ENCODE data around the gene KCNAB2. TPM values are rescaled to one million over a fixed set of nuclear protein-coding genes. Genes with fewer than 3 reads are reported as not detected.

Gene KCNAB2
- total RNA-seq, 1 donor from 2014 or later, result 7.2 TPM

DNA sequence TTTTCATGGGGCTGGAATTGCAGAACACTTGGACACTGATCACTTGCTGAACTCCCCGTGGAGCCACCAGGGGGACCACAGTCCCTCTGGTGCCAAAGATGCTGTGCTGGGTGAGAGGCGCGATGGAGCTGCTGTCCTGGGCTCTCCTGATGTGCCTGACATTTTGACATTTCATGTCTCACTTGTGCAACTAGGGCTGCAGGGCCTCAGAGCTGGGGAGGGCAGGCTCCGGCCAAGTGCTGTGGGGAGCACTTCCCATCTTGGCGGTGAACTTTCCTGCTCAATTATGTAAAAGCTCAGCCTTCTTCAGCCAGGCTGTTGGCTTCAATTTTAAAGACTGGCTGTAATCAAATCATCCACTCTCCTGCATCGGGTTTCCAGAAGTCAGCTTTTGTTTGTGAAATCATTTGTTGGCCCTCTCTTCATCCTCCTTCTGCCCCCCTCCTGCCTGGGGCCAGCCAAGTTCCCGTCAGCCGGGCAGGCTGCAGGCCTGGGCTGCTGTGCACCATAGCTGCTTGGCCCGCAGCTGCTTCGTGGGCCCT lies 36.8 kb downstream of the KCNAB2 start:
- Mint-ChIP-seq H3K27ac (no peak overlapping the region), H3K9me3 (no peaks in the 10 kb centered on the region), H3K4me3 (no peak overlapping the region), H3K27me3 (peaks cover 14% of the 10 kb centered on the region), H3K36me3 (no peaks in the 10 kb centered on the region), H3K4me1 (ENCODE audit: unreplicated experiment) (peaks cover 13% of the 10 kb centered on the region)
- TF ChIP-seq, protein P1, sequence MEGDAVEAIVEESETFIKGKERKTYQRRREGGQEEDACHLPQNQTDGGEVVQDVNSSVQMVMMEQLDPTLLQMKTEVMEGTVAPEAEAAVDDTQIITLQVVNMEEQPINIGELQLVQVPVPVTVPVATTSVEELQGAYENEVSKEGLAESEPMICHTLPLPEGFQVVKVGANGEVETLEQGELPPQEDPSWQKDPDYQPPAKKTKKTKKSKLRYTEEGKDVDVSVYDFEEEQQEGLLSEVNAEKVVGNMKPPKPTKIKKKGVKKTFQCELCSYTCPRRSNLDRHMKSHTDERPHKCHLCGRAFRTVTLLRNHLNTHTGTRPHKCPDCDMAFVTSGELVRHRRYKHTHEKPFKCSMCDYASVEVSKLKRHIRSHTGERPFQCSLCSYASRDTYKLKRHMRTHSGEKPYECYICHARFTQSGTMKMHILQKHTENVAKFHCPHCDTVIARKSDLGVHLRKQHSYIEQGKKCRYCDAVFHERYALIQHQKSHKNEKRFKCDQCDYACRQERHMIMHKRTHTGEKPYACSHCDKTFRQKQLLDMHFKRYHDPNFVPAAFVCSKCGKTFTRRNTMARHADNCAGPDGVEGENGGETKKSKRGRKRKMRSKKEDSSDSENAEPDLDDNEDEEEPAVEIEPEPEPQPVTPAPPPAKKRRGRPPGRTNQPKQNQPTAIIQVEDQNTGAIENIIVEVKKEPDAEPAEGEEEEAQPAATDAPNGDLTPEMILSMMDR (conservative IDR thresholded peaks at IDR 0.05), result peak; percentile 68
- DNase-seq (ENCODE audit: extremely low spot score, unreplicated experiment), result no peak

DNA sequence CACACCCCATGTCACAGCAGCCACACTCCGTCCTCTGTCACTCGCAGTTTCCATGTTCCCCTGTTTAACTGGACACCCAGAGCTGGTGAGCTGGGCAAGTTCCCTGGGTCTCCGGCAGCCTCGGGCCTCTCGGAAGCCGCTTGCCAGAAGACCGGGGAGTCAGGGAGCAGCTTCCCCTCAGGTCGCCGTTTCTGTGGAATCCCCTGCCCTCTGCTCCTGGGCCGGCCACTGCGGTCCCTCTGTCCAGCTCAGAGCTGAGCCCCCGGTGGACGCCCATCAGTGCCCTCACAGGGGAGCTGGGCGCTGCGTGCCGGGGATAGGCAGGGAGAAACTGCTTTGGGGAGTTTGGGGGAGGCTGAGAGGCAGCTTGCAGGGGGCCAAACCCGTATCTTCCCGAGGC lies 37.7 kb downstream of the KCNAB2 start:
- no peak overlapping the region for H3K27ac Mint-ChIP-seq
- peaks cover 11% of the 10 kb centered on the region for H3K27me3 Mint-ChIP-seq
- H3K36me3 Mint-ChIP-seq, result no peaks in the 10 kb centered on the region
- no peak for DNase-seq (ENCODE audit: extremely low spot score, unreplicated experiment)
- no peak overlapping the region for H3K4me3 Mint-ChIP-seq
- TF ChIP-seq, protein P1 (conservative IDR thresholded peaks at IDR 0.05), result no peak
- no peaks in the 10 kb centered on the region for H3K9me3 Mint-ChIP-seq
- H3K4me1 Mint-ChIP-seq (ENCODE audit: unreplicated experiment), result peaks cover 13% of the 10 kb centered on the region

DNA sequence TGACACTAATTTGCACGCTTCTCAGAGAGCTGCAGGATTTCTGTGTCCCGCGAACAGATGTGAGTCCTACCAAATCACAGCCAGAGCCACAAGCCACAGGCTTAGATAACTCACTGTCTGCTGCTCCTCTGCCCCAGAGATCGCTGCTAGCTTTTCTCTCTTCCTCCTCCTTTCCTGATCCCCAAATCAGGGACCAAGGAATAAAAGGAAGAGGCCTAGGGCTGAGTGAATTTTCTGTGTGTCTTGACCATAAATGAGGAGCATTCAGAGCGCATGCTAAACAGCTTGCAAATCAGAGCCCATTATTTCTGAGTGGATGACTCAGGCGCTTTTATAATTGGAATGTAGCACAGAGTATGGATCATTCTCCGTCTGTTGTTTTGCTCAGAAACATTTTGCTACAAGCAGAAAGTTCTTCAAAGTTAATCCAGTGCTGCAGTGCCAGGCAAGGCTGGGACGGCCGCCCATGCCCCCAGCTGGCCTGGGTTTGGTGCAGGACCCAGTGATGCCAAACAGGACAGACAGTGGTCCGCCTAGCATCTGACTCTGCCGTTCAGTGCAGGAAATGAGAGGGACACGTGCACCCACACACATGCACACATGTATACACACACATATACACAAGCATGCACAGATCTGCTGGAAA lies 38.2 kb downstream of the KCNAB2 start:
- H3K27ac Mint-ChIP-seq, result no peak overlapping the region
- TF ChIP-seq, protein P1 (conservative IDR thresholded peaks at IDR 0.05), result no peak
- H3K27me3 Mint-ChIP-seq, result peaks cover 11% of the 10 kb centered on the region

DNA sequence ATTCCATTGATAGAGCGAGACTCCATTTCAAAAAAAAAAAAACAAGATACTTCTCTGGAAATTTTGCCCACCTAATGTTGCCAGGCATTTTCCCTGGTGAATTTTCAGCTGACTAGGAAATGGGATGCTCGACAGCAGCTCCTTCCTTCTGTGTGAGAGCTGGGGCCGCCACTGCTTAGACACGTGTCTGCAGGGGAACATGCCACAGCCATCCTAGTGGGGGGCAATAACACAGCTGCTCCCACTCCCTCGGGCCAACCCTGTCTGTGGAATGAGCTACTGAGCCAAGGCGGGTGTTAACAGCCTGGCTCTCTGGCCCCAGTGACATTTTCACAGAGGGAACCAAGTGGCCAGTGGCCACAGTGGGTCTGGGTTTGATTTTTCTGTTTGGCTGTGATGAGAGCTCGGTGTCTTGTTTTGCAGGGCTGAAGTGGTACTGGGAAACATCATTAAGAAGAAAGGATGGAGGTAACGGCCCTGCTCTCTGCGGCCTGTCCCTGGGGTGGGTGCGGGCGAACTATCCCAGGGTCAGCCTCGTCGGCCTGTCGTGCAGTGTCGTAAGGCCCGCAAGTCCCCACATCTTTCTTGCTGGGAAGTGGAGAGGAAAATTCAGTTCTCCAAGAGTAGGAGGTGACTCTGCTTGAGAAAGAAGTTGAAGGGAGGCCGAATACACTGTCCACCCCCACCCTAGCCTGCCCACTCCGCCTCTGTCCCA lies 39.2 kb downstream of the KCNAB2 start:
- no peaks in the 10 kb centered on the region for H3K36me3 Mint-ChIP-seq
- no peak for DNase-seq (ENCODE audit: extremely low spot score, unreplicated experiment)
- TF ChIP-seq, protein P1 (conservative IDR thresholded peaks at IDR 0.05), result no peak
- peaks cover 13% of the 10 kb centered on the region for H3K4me1 Mint-ChIP-seq (ENCODE audit: unreplicated experiment)
- H3K9me3 Mint-ChIP-seq, result no peaks in the 10 kb centered on the region
- no peak overlapping the region for H3K4me3 Mint-ChIP-seq
- no peak overlapping the region for H3K27ac Mint-ChIP-seq
- peaks cover 8% of the 10 kb centered on the region for H3K27me3 Mint-ChIP-seq

More for the DNA sequence above, 38.2 kb downstream of the KCNAB2 start:
- Mint-ChIP-seq H3K4me3 (no peak overlapping the region), H3K4me1 (ENCODE audit: unreplicated experiment) (peaks cover 13% of the 10 kb centered on the region), H3K36me3 (no peaks in the 10 kb centered on the region), H3K9me3 (no peaks in the 10 kb centered on the region)
- DNase-seq (ENCODE audit: extremely low spot score, unreplicated experiment), result no peak

DNA sequence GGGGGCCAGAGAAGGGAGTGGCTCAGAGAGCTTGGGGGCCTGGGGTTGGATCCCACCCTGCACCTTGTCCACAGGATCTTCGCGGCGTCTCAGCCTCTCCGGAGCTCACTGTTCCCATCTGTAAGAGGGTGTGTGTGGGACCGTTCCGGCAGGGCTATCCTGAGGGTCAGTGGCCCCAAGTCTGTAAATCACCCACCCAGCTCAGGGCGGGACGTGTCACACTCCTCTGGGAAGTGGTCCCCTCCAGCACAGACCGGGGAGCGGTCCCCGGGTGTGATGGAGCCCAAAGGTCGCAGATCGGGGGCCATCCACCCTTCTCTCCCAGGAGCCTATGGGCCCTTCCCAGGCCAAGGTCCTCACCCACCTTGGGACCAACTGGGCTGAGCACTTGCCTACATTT lies 40.0 kb downstream of the KCNAB2 start:
- peaks cover 13% of the 10 kb centered on the region for H3K4me1 Mint-ChIP-seq (ENCODE audit: unreplicated experiment)
- H3K4me3 Mint-ChIP-seq, result no peak overlapping the region
- TF ChIP-seq, protein P1 (conservative IDR thresholded peaks at IDR 0.05), result no peak
- no peak for DNase-seq (ENCODE audit: extremely low spot score, unreplicated experiment)
- no peaks in the 10 kb centered on the region for H3K36me3 Mint-ChIP-seq
- H3K27ac Mint-ChIP-seq, result no peak overlapping the region
- H3K27me3 Mint-ChIP-seq, result peaks cover 7% of the 10 kb centered on the region
- no peaks in the 10 kb centered on the region for H3K9me3 Mint-ChIP-seq

All from type B pancreatic cell (in vitro differentiated cells).